ENCODE measurements around the gene TYRO3. TPM values are rescaled to one million over a fixed set of nuclear protein-coding genes. Genes with fewer than 3 reads are reported as not detected.

The TYRO3 gene
- total and polyA plus RNA-seq, 4 donors, result 3.4 to 9.8 (median 5.2) TPM

DNA sequence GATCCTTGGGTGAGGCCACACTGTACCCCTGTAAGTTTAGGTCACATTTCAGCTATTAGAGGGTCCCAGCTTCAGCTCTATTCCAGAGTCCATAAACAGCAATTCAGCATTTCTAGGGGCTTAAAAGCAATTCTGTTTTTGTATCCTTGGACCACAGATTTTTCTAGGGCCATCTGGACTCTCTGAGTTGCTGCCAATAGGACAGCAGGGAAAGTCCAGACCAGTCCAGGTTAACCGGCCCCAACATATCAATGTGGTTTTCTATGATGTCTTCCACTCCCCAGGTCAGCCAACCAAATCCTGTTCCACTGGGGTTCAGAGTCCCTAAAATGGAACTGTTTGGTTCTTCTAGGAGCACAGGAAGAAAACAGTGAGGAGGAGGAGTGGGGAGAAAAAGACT is 40.0 kb downstream of the TYRO3 start:
- Histone ChIP-seq H3K4me3 (ENCODE audit: low read length in 2 of 2) (no peak overlapping the region), H3K27me3 (ENCODE audit: control insufficient read depth in 1 of 2, insufficient read depth in 2 of 2, low read length in 1 of 2) (no peaks in the 10 kb centered on the region), H3K36me3 (ENCODE audit: control insufficient read depth in 1 of 2, insufficient read depth in 2 of 2, low read length in 1 of 2) (no peaks in the 10 kb centered on the region), H3K9me3 (ENCODE audit: control insufficient read depth, low read length) (no peaks in the 10 kb centered on the region), H3K27ac (ENCODE audit: low read depth in 1 of 2, low read length in 2 of 2) (no peak overlapping the region), H3K4me1 (ENCODE audit: control insufficient read depth in 1 of 2, insufficient read depth in 2 of 2, low read length in 2 of 2) (no peaks in the 10 kb centered on the region)
- no peak for DNase-seq
- intact Hi-C loops (cut with DNase I), result no loop called here
- WGBS, 2 donors, result 93 to 96% methylated on average over 1 of the region's 1 CpG
- ATAC-seq (ENCODE audit: low FRiP score), result no peak

DNA sequence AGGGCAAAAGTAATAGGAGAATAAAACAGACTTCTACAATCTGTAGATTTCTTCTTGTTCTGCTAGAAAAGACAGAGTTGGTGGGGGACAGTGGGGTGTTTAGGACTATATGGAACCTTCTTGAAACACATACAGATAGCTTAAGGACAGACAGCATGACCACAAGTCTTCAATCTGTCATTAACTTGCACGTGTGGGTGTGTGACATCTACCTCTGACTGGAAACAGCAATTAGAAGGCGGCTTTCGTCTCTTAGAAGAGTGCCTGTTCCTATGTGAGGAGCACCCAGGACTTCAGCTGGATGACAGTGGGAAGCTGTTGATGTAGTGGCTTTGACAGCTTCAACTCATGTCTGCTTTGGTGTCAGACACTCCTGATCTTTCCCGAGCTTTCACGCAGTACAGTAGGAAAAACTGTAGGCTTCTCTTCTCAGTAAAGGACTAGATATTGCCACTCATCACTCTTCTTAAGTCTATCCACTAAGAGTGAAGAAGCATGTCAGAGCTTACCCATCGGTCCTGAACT is 44.5 kb downstream of the TYRO3 start:
- intact Hi-C loops (cut with DNase I), result loop anchor here in 1 of 2 donors (5.0 kb wide), 1 partner anchor 209 kb away; no protein-coding TSS in a partner anchor

GRCh38 chr15:41603941-41604911 is 45.2 kb downstream of the TYRO3 start:
- Histone ChIP-seq H3K27me3 (ENCODE audit: control insufficient read depth in 1 of 2, insufficient read depth in 2 of 2, low read length in 1 of 2) (no peaks in the 10 kb centered on the region), H3K9me3 (ENCODE audit: control insufficient read depth, low read length) (no peaks in the 10 kb centered on the region), H3K4me3 (ENCODE audit: low read length in 2 of 2) (no peak overlapping the region), H3K36me3 (ENCODE audit: control insufficient read depth in 1 of 2, insufficient read depth in 2 of 2, low read length in 1 of 2) (no peaks in the 10 kb centered on the region), H3K27ac (ENCODE audit: low read depth in 1 of 2, low read length in 2 of 2) (no peak overlapping the region), H3K4me1 (ENCODE audit: control insufficient read depth in 1 of 2, insufficient read depth in 2 of 2, low read length in 2 of 2) (no peaks in the 10 kb centered on the region)
- ATAC-seq (ENCODE audit: low FRiP score) (peak; percentile 89), DNase-seq (peak; percentile 67 to 87)
- 5 to 6% methylated on average over 13 of the region's 13 CpGs for WGBS, 2 donors
- intact Hi-C loops (cut with DNase I), result loop anchor here in 1 of 2 donors (5.0 kb wide), 1 partner anchor 208 kb away; no protein-coding TSS in a partner anchor

More for the DNA sequence above, 44.5 kb downstream of the TYRO3 start:
- ATAC-seq (ENCODE audit: low FRiP score) (no peak), DNase-seq (no peak)
- H3K4me1 ChIP-seq (ENCODE audit: control insufficient read depth in 1 of 2, insufficient read depth in 2 of 2, low read length in 2 of 2), result no peaks in the 10 kb centered on the region
- H3K36me3 ChIP-seq (ENCODE audit: control insufficient read depth in 1 of 2, insufficient read depth in 2 of 2, low read length in 1 of 2), result no peaks in the 10 kb centered on the region
- H3K4me3 ChIP-seq (ENCODE audit: low read length in 2 of 2), result no peak overlapping the region
- H3K27ac ChIP-seq (ENCODE audit: low read depth in 1 of 2, low read length in 2 of 2), result no peak overlapping the region
- H3K27me3 ChIP-seq (ENCODE audit: control insufficient read depth in 1 of 2, insufficient read depth in 2 of 2, low read length in 1 of 2), result no peaks in the 10 kb centered on the region
- H3K9me3 ChIP-seq (ENCODE audit: control insufficient read depth, low read length), result no peaks in the 10 kb centered on the region
- WGBS, 2 donors, result 73 to 78% methylated on average over 6 of the region's 6 CpGs

- WGBS, 2 donors, result 76 to 83% methylated on average over 3 of the region's 3 CpGs
- H3K4me1 ChIP-seq (ENCODE audit: control insufficient read depth in 1 of 2, insufficient read depth in 2 of 2, low read length in 2 of 2), result no peaks in the 10 kb centered on the region
- ATAC-seq (ENCODE audit: low FRiP score), result no peak
- no peak overlapping the region for H3K27ac ChIP-seq (ENCODE audit: low read depth in 1 of 2, low read length in 2 of 2)
- no peak for DNase-seq
- intact Hi-C loops (cut with DNase I), result no loop called here
- peaks cover 0 to 1% of the 10 kb centered on the region in 2 donors for H3K27me3 ChIP-seq (ENCODE audit: control insufficient read depth in 1 of 2, insufficient read depth in 2 of 2, low read length in 1 of 2)
- no peaks in the 10 kb centered on the region for H3K9me3 ChIP-seq (ENCODE audit: control insufficient read depth, low read length)
- H3K4me3 ChIP-seq (ENCODE audit: low read length in 2 of 2), result no peak overlapping the region
- H3K36me3 ChIP-seq (ENCODE audit: control insufficient read depth in 1 of 2, insufficient read depth in 2 of 2, low read length in 1 of 2), result no peaks in the 10 kb centered on the region
Measured at GRCh38 chr15:41605566-41605965, 46.6 kb downstream of the TYRO3 start.

GRCh38 chr15:41606997-41607396 is 48.0 kb downstream of the TYRO3 start:
- DNase-seq (no peak), ATAC-seq (ENCODE audit: low FRiP score) (no peak)
- H3K36me3 ChIP-seq (ENCODE audit: control insufficient read depth in 1 of 2, insufficient read depth in 2 of 2, low read length in 1 of 2), result no peaks in the 10 kb centered on the region
- H3K27me3 ChIP-seq (ENCODE audit: control insufficient read depth in 1 of 2, insufficient read depth in 2 of 2, low read length in 1 of 2), result peaks cover 0 to 1% of the 10 kb centered on the region in 2 donors
- no peaks in the 10 kb centered on the region for H3K4me1 ChIP-seq (ENCODE audit: control insufficient read depth in 1 of 2, insufficient read depth in 2 of 2, low read length in 2 of 2)
- intact Hi-C loops (cut with DNase I), result no loop called here
- no peaks in the 10 kb centered on the region for H3K9me3 ChIP-seq (ENCODE audit: control insufficient read depth, low read length)
- WGBS, 2 donors, result 31 to 35% methylated on average over 1 of the region's 1 CpG
- no peak overlapping the region for H3K4me3 ChIP-seq (ENCODE audit: low read length in 2 of 2)
- H3K27ac ChIP-seq (ENCODE audit: low read depth in 1 of 2, low read length in 2 of 2), result no peak overlapping the region

GRCh38 chr15:41609123-41609522 is 50.1 kb downstream of the TYRO3 start:
- intact Hi-C loops (cut with DNase I), result no loop called here
- Histone ChIP-seq H3K4me1 (ENCODE audit: control insufficient read depth in 1 of 2, insufficient read depth in 2 of 2, low read length in 2 of 2) (no peaks in the 10 kb centered on the region), H3K36me3 (ENCODE audit: control insufficient read depth in 1 of 2, insufficient read depth in 2 of 2, low read length in 1 of 2) (no peaks in the 10 kb centered on the region), H3K9me3 (ENCODE audit: control insufficient read depth, low read length) (no peaks in the 10 kb centered on the region), H3K27me3 (ENCODE audit: control insufficient read depth in 1 of 2, insufficient read depth in 2 of 2, low read length in 1 of 2) (peaks cover 0 to 1% of the 10 kb centered on the region in 2 donors), H3K27ac (ENCODE audit: low read depth in 1 of 2, low read length in 2 of 2) (no peak overlapping the region), H3K4me3 (ENCODE audit: low read length in 2 of 2) (no peak overlapping the region)
- ATAC-seq (ENCODE audit: low FRiP score) (no peak), DNase-seq (no peak)
- 88 to 94% methylated on average over 1 of the region's 1 CpG for WGBS, 2 donors

GRCh38 chr15:41610048-41610447 is 51.0 kb downstream of the TYRO3 start:
- 70 to 73% methylated on average over 4 of the region's 4 CpGs for WGBS, 2 donors

DNA sequence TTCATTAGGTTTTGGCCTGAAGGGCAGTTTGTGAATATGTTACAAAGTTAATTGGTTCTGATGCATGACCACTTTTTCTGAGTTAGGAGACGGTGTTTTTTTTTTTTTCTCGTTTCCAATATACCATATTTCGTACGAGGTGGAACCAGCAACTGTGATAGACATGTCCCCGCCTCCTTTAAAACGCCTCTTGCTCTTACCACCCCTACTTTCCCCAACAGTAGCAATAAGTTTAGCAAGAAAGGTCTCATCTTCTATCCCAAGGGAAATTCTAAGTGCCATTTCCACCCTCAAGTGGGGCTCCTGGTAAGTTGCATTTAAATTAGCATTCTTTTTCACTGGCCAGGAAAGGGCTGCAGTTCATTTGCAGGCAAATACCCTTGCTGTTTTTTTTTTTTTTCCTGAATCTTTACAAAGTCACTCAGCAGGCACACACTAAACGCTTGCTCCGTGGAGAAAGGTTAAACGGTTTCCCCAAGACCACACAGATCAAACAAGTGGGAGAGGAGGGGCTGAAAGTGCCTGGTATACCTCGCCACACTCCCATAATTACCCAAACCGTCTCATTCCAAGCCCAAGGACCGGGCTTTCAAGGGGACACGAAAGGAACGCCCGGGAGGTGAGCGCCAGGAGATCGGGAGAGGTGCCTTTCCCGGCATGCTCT is 61.7 kb downstream of the TYRO3 start:
- Histone ChIP-seq H3K36me3 (ENCODE audit: control insufficient read depth in 1 of 2, insufficient read depth in 2 of 2, low read length in 1 of 2) (no peaks in the 10 kb centered on the region), H3K9me3 (ENCODE audit: control insufficient read depth, low read length) (peaks cover 2% of the 10 kb centered on the region), H3K4me1 (ENCODE audit: control insufficient read depth in 1 of 2, insufficient read depth in 2 of 2, low read length in 2 of 2) (no peaks in the 10 kb centered on the region), H3K27ac (ENCODE audit: low read depth in 1 of 2, low read length in 2 of 2) (peak overlapping the region in 1 of 2 donors; percentile 15), H3K4me3 (ENCODE audit: low read length in 2 of 2) (peak overlapping the region; percentile 9 to 21), H3K27me3 (ENCODE audit: control insufficient read depth in 1 of 2, insufficient read depth in 2 of 2, low read length in 1 of 2) (no peaks in the 10 kb centered on the region)
- WGBS, 2 donors, result 16% methylated on average over 18 of the region's 18 CpGs
- ATAC-seq (ENCODE audit: low FRiP score) (no peak), DNase-seq (no peak)
- intact Hi-C loops (cut with DNase I), result loop anchor here (1.0 to 5.0 kb wide), 2 partner anchors 40 to 42 kb away; partner anchors contain the start of gene MGA (in 2 of the 2)

More at GRCh38 chr15:41610048-41610447, 51.0 kb downstream of the TYRO3 start:
- Histone ChIP-seq H3K27ac (ENCODE audit: low read depth in 1 of 2, low read length in 2 of 2) (no peak overlapping the region), H3K36me3 (ENCODE audit: control insufficient read depth in 1 of 2, insufficient read depth in 2 of 2, low read length in 1 of 2) (no peaks in the 10 kb centered on the region), H3K27me3 (ENCODE audit: control insufficient read depth in 1 of 2, insufficient read depth in 2 of 2, low read length in 1 of 2) (peaks cover 0 to 1% of the 10 kb centered on the region in 2 donors), H3K4me3 (ENCODE audit: low read length in 2 of 2) (no peak overlapping the region), H3K9me3 (ENCODE audit: control insufficient read depth, low read length) (no peaks in the 10 kb centered on the region), H3K4me1 (ENCODE audit: control insufficient read depth in 1 of 2, insufficient read depth in 2 of 2, low read length in 2 of 2) (no peaks in the 10 kb centered on the region)
- ATAC-seq (ENCODE audit: low FRiP score) (no peak), DNase-seq (no peak)
- intact Hi-C loops (cut with DNase I), result no loop called here
